HepG2 (cell line): ENCODE measurements around the gene F12. TPM values are rescaled to one million over a fixed set of nuclear protein-coding genes. Genes with fewer than 3 reads are reported as not detected.
A peak's percentile ranks its signal among the peaks of the same experiment; 100 is the strongest.

Experiments used
- AHR ChIP-seq: IDR thresholded peaks from 2 replicates; pipeline ENCODE4 v1.6.1; 2018; ENCODE audit warnings: missing genetic modification reagents, missing compliant biosample characterization
- CREB3 ChIP-seq: sonication (generic); formaldehyde crosslinking; IDR thresholded peaks from 2 replicates; pipeline ENCODE4 v1.5.0; 2020; ENCODE audit warnings: missing genetic modification reagents
- DMAP1 ChIP-seq: IDR thresholded peaks from 2 replicates; pipeline ENCODE4 v1.6.1; 2016
- DNMT3B ChIP-seq: conservative IDR thresholded peaks from 2 replicates; pipeline ENCODE4 v1.6.1; 2016; ENCODE audit warnings: missing biosample characterization, control low read depth
- ETS1 ChIP-seq: sonication (generic); formaldehyde crosslinking; IDR thresholded peaks from 2 replicates; pipeline ENCODE4 v1.4.0; 2020; ENCODE audit warnings: missing genetic modification reagents
- KDM4B ChIP-seq: sonication (generic); formaldehyde crosslinking; IDR thresholded peaks from 2 replicates; pipeline ENCODE4 v1.4.0; 2020; ENCODE audit warnings: missing genetic modification reagents
- MAZ ChIP-seq, 2 experiments: sonication (generic) in 1 of 2; formaldehyde crosslinking in 1 of 2; IDR thresholded peaks; 2 replicates each; pipeline versions ENCODE4 v1.5.0 to v1.6.1; 2012 to 2020; ENCODE audit warnings: low read depth in 2 of 2, mild to moderate bottlenecking in 2 of 2, borderline replicate concordance in 1 of 2, improper control_type of control experiment in 1 of 2, low read length in 1 of 2, missing genetic modification reagents in 1 of 2, moderate library complexity in 1 of 2
- MED1 ChIP-seq: sonication (generic); formaldehyde crosslinking; IDR thresholded peaks from 2 replicates; pipeline ENCODE4 v1.4.0; 2020; ENCODE audit warnings: missing genetic modification reagents
- MEF2D ChIP-seq: sonication (generic); formaldehyde crosslinking; IDR thresholded peaks from 2 replicates; pipeline ENCODE4 v1.5.1; 2020; ENCODE audit warnings: mild to moderate bottlenecking, missing genetic modification reagents
- SIX1 ChIP-seq: sonication (generic); formaldehyde crosslinking; IDR thresholded peaks from 2 replicates; pipeline ENCODE4 v1.4.0; 2020; ENCODE audit warnings: missing genetic modification reagents, borderline replicate concordance
- SP140L ChIP-seq: sonication (generic); formaldehyde crosslinking; IDR thresholded peaks from 2 replicates; pipeline ENCODE4 v1.4.0; 2020; ENCODE audit warnings: missing genetic modification reagents, borderline replicate concordance
- SRSF1 ChIP-seq: fragments of 200-400 bp; formaldehyde crosslinking; optimal IDR thresholded peaks from 2 replicates; pipeline ENCODE3; 2017; ENCODE audit warnings: mild to moderate bottlenecking, low read depth, low read length, moderate library complexity
- TAF1 ChIP-seq: sonication (generic); formaldehyde crosslinking; IDR thresholded peaks from 2 replicates; pipeline ENCODE4 v1.4.0; 2020; ENCODE audit warnings: missing genetic modification reagents
- TFDP1 ChIP-seq: IDR thresholded peaks from 2 replicates; pipeline ENCODE4 v1.6.1; 2016; ENCODE audit warnings: missing compliant biosample characterization, missing genetic modification reagents, borderline replicate concordance
- ZBTB8A ChIP-seq: sonication (generic); formaldehyde crosslinking; IDR thresholded peaks from 2 replicates; pipeline ENCODE4 v1.4.0; 2020; ENCODE audit warnings: mild to moderate bottlenecking, low read depth, missing genetic modification reagents, borderline replicate concordance
- ZNF274 ChIP-seq: sonication (generic); formaldehyde crosslinking; IDR thresholded peaks from 2 replicates; pipeline ENCODE4 v1.5.1; 2020; ENCODE audit warnings: mild to moderate bottlenecking, missing genetic modification reagents
- ZNF431 ChIP-seq: sonication (generic); formaldehyde crosslinking; IDR thresholded peaks from 2 replicates; pipeline ENCODE4 v1.9.0; 2022; ENCODE audit warnings: missing genetic modification reagents, low read depth, mild to moderate bottlenecking, borderline replicate concordance
- ZNF484 ChIP-seq: sonication (generic); formaldehyde crosslinking; IDR thresholded peaks from 2 replicates; pipeline ENCODE4 v1.5.1; 2020; ENCODE audit warnings: mild to moderate bottlenecking, low read depth, missing genetic modification reagents, borderline replicate concordance
- ZNF574 ChIP-seq: sonication (generic); formaldehyde crosslinking; IDR thresholded peaks from 2 replicates; pipeline ENCODE4 v1.4.0; 2020; ENCODE audit warnings: missing genetic modification reagents
- polyA plus RNA-seq, 8 experiments: library from polyadenylated mRNA; depleted of rRNA in 3 of 8; stranded (reverse) in 7 of 8; unstranded in 1 of 8; fragments of >200 nt; fragmentation: Illumina TruSeq in 4 of 8; extraction: Trizol in 4 of 8; gene quantifications; 2 replicates each; pipeline versions ENCODE4 v1.2.1 to v1.2.3, GENCODE V29; 2011 to 2016; ENCODE audit warnings: low read depth in 4 of 8, missing spikeins in 1 of 8, mixed read lengths in 1 of 8; ENCODE audit not compliant: insufficient read depth in 1 of 8
- total RNA-seq, 5 experiments: library from RNA; depleted of rRNA; stranded (reverse); fragments of >200 nt; fragmentation: Illumina TruSeq; extraction: Trizol; gene quantifications; 2 replicates each; pipeline ENCODE4 v1.2.3, GENCODE V29; 2016; ENCODE audit warnings: low read depth in 1 of 5

F12 gene
- total and polyA plus RNA-seq, 2 of the 13 experiments (the other 11 are each of a cell fraction or from before 2014, with no cell fraction given), result 2.5 to 3.0 TPM

- TF ChIP-seq MAZ (IDR thresholded peaks at IDR 0.05; ENCODE audit: borderline replicate concordance, low read depth, low read length) (peak; percentile 85; the same call in 1 of the 2 replicates), MAZ (CRISPR knock-in tag; IDR thresholded peaks at IDR 0.05; ENCODE audit: low read depth) (no peak), ZNF484 (no peak), DNMT3B (CRISPR knock-in tag) (no peak), SRSF1 (peak; percentile 72), AHR (peak; percentile 24; the same call in 1 of the 2 replicates), ZNF274 (CRISPR knock-in tag) (peak; percentile 80), TAF1 (CRISPR knock-in tag) (peak; percentile 62; the same call in 1 of the 2 replicates), ZBTB8A (CRISPR knock-in tag) (no peak), SIX1 (CRISPR knock-in tag) (0 out of 2 replicates have a peak, but pooled peaks have one; percentile 29), ETS1 (CRISPR knock-in tag) (0 out of 2 replicates have a peak, but pooled peaks have one; percentile 13), SP140L (0 out of 2 replicates have a peak, but pooled peaks have one; percentile 39), TFDP1 (CRISPR knock-in tag) (peak; percentile 55; the same call in 1 of the 2 replicates), DMAP1 (CRISPR knock-in tag) (peak; percentile 74), MED1 (CRISPR knock-in tag) (peak; percentile 60), CREB3 (CRISPR knock-in tag) (0 out of 2 replicates have a peak, but pooled peaks have one; percentile 24), KDM4B (CRISPR knock-in tag) (peak; percentile 77; the same call in 1 of the 2 replicates), MEF2D (CRISPR knock-in tag) (no peak), ZNF431 (CRISPR knock-in tag) (no peak), ZNF574 (CRISPR knock-in tag) (peak; percentile 64)
Observed at GRCh38 chr5:177425801-177426565, 16.6 kb upstream of the F12 start (continued).
